Thyroid gland (tissue), 4 donors: ENCODE data around the gene LAX1.

Experiments used
- CTCF ChIP-seq, 6 experiments: fragments of 200-600 bp in 3 of 6; fragments of 450-650 bp in 3 of 6; sonication (generic) in 3 of 6; IDR thresholded peaks; one replicate each; pipeline ENCODE4 v1.5.1; 2016 to 2019; ENCODE audit warnings: antibody characterized with exemption in 6 of 6, mild to moderate bottlenecking in 2 of 6, inconsistent platforms in 1 of 6, moderate library complexity in 1 of 6
- POLR2A ChIP-seq, 2 donors: fragments of 450-650 bp; IDR thresholded peaks; one replicate each; pipeline ENCODE4 v1.6.1; 2017; ENCODE audit warnings: antibody characterized with exemption in 2 of 2, mild to moderate bottlenecking in 2 of 2, moderate library complexity in 1 of 2

- TF ChIP-seq CTCF (IDR thresholded peaks at IDR 0.05) (no peak), POLR2A (IDR thresholded peaks at IDR 0.05) (no peak)
Observed at GRCh38 chr1:203796236-203796605, 31.2 kb downstream of the LAX1 start.
